K562 (cell line): ENCODE results near the gene ZNF500. TPM values are rescaled to one million over a fixed set of nuclear protein-coding genes. Genes with fewer than 3 reads are reported as not detected.

Source experiments
- FOXJ3 ChIP-seq: sonication (generic); formaldehyde crosslinking; IDR thresholded peaks from 2 replicates; pipeline ENCODE4 v1.4.0; 2020; ENCODE audit warnings: mild to moderate bottlenecking, missing genetic modification reagents
- ILF3 ChIP-seq: fragments of 450-650 bp; IDR thresholded peaks from 2 replicates; pipeline ENCODE4 v1.6.1; 2018; ENCODE audit warnings: antibody characterized with exemption, mild to moderate bottlenecking, moderate library complexity, borderline replicate concordance
- MAFG ChIP-seq: fragments of 450-650 bp; conservative IDR thresholded peaks from 2 replicates; pipeline ENCODE4 v1.6.1; 2016; ENCODE audit warnings: missing genetic modification characterization, missing compliant biosample characterization
- MEF2A ChIP-seq: IDR thresholded peaks from 2 replicates; pipeline ENCODE4 v1.6.1; 2011; ENCODE audit warnings: low read depth, mild to moderate bottlenecking, low read length, moderate library complexity; ENCODE audit not compliant: control insufficient read depth
- NCOR1 ChIP-seq: fragments of 450-650 bp; IDR thresholded peaks from 2 replicates; pipeline ENCODE4 v1.6.1; 2016; ENCODE audit warnings: mild to moderate bottlenecking, moderate library complexity
- PTRF ChIP-seq: fragments of 450-650 bp; IDR thresholded peaks from 2 replicates; pipeline ENCODE4 v1.6.1; 2016; ENCODE audit warnings: mild to moderate bottlenecking, missing genetic modification characterization, missing compliant biosample characterization
- ZNF224 ChIP-seq: sonication (generic); formaldehyde crosslinking; IDR thresholded peaks from 2 replicates; pipeline ENCODE4 v1.8.0; 2022; ENCODE audit warnings: mild to moderate bottlenecking, missing genetic modification reagents
- ZNF253 ChIP-seq: fragments of 250-450 bp; sonication (Bioruptor Pico); conservative IDR thresholded peaks from 2 replicates; pipeline ENCODE4 v1.6.1; 2021; ENCODE audit warnings: mild to moderate bottlenecking
- ZNF354B ChIP-seq: fragments of 250-450 bp; sonication (Bioruptor Pico); IDR thresholded peaks from 2 replicates; pipeline ENCODE4 v1.4.0; 2020
- polyA plus RNA-seq, 8 experiments: library from polyadenylated mRNA; depleted of rRNA in 4 of 8; stranded (reverse) in 5 of 8; unstranded in 3 of 8; fragments of >200 nt; fragmentation: Nextera tagmentation in 2 of 8; fragmentation: Illumina TruSeq in 1 of 8; extraction: Ambion mirVana in 2 of 8; extraction: Trizol in 1 of 8; gene quantifications; 2 replicates each; pipeline versions ENCODE4 v1.2.1 to v1.2.3, GENCODE V29; 2011 to 2014; ENCODE audit warnings: inconsistent platforms in 1 of 8, missing spikeins in 1 of 8
- total RNA-seq, 7 experiments: library from RNA; depleted of rRNA in 6 of 7; stranded (reverse); fragments of >200 nt in 6 of 7; fragmentation: Illumina TruSeq in 2 of 7; extraction: Trizol in 2 of 7; gene quantifications; 2 replicates each; pipeline versions ENCODE4 v1.2.1 to v1.2.3, GENCODE V29; 2011 to 2021; ENCODE audit warnings: low replicate concordance in 1 of 7
- TF ChIP-seq, protein P1 (sequence below): fragments of 200-800 bp; sonication (Bioruptor generic); IDR thresholded peaks from 2 replicates; pipeline ENCODE4 v1.6.1; 2016; ENCODE audit warnings: missing genetic modification characterization, missing compliant biosample characterization
- TF ChIP-seq, protein P2 (sequence below): sonication (generic); formaldehyde crosslinking; IDR thresholded peaks from 2 replicates; pipeline ENCODE4 v1.8.0; 2023; ENCODE audit warnings: missing genetic modification reagents, mild to moderate bottlenecking, borderline replicate concordance
- TF ChIP-seq, protein P3 (sequence below): fragments of 450-650 bp; IDR thresholded peaks from 2 replicates; pipeline ENCODE4 v1.6.1; 2016; ENCODE audit warnings: borderline replicate concordance
- TF ChIP-seq, protein P4 (sequence below): fragments of 250-450 bp; sonication (Bioruptor Pico); IDR thresholded peaks from 2 replicates; pipeline ENCODE4 v1.4.0; 2020; ENCODE audit warnings: borderline replicate concordance

ZNF500 gene
- total and polyA plus RNA-seq, 9 of the 15 experiments (the other 6 are each of a cell fraction or from before 2014, with no cell fraction given): 0.80 to 20.8 (median 5.3) TPM

DNA sequence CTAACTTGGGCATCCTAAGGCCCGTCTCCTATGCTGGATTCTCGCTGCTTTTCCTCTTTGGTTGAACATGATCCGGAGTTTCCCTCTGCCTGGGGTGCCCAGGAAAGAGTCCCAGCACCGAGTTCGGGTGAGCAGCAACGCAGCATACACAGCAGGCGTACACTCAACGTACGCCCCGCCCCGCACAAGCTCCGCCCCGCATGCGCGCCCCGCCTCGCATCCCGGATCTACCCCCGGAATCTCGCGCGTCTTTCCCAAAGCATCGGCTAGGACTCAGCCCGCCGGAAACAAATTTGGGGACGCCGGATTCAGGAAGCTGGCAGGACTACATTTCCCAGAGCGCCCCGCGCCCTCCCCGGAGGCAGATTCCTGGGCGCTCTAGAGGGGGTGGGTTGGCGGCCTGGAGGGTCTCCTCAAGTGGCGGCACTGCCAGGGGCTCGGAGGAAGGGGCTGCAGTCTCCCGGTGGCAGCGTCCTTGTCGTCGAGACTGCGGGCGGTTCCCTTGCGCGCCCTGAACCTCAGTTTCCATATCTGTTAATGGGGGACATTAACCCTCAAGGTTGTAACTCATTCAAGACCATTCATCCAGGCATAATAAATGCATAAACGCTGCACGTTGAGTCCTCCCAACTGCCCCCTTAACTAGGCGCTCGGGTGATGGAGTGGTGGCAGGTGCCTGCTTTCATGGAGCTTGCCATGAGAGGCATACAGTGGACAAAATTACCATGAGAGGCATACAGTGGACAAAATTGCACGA, 1.8 kb upstream of the ZNF500 start (continued):
- TF ChIP-seq, protein P1, sequence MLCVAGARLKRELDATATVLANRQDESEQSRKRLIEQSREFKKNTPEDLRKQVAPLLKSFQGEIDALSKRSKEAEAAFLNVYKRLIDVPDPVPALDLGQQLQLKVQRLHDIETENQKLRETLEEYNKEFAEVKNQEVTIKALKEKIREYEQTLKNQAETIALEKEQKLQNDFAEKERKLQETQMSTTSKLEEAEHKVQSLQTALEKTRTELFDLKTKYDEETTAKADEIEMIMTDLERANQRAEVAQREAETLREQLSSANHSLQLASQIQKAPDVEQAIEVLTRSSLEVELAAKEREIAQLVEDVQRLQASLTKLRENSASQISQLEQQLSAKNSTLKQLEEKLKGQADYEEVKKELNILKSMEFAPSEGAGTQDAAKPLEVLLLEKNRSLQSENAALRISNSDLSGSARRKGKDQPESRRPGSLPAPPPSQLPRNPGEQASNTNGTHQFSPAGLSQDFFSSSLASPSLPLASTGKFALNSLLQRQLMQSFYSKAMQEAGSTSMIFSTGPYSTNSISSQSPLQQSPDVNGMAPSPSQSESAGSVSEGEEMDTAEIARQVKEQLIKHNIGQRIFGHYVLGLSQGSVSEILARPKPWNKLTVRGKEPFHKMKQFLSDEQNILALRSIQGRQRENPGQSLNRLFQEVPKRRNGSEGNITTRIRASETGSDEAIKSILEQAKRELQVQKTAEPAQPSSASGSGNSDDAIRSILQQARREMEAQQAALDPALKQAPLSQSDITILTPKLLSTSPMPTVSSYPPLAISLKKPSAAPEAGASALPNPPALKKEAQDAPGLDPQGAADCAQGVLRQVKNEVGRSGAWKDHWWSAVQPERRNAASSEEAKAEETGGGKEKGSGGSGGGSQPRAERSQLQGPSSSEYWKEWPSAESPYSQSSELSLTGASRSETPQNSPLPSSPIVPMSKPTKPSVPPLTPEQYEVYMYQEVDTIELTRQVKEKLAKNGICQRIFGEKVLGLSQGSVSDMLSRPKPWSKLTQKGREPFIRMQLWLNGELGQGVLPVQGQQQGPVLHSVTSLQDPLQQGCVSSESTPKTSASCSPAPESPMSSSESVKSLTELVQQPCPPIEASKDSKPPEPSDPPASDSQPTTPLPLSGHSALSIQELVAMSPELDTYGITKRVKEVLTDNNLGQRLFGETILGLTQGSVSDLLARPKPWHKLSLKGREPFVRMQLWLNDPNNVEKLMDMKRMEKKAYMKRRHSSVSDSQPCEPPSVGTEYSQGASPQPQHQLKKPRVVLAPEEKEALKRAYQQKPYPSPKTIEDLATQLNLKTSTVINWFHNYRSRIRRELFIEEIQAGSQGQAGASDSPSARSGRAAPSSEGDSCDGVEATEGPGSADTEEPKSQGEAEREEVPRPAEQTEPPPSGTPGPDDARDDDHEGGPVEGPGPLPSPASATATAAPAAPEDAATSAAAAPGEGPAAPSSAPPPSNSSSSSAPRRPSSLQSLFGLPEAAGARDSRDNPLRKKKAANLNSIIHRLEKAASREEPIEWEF: no peak
- TF ChIP-seq FOXJ3 (CRISPR knock-in tag) (no peak), ZNF354B (CRISPR knock-in tag) (no peak), NCOR1 (no peak), PTRF (tag) (no peak), MEF2A (no peak), ZNF253 (no peak), ILF3 (no peak), ZNF224 (no peak), MAFG (no peak)
- TF ChIP-seq, protein P2, sequence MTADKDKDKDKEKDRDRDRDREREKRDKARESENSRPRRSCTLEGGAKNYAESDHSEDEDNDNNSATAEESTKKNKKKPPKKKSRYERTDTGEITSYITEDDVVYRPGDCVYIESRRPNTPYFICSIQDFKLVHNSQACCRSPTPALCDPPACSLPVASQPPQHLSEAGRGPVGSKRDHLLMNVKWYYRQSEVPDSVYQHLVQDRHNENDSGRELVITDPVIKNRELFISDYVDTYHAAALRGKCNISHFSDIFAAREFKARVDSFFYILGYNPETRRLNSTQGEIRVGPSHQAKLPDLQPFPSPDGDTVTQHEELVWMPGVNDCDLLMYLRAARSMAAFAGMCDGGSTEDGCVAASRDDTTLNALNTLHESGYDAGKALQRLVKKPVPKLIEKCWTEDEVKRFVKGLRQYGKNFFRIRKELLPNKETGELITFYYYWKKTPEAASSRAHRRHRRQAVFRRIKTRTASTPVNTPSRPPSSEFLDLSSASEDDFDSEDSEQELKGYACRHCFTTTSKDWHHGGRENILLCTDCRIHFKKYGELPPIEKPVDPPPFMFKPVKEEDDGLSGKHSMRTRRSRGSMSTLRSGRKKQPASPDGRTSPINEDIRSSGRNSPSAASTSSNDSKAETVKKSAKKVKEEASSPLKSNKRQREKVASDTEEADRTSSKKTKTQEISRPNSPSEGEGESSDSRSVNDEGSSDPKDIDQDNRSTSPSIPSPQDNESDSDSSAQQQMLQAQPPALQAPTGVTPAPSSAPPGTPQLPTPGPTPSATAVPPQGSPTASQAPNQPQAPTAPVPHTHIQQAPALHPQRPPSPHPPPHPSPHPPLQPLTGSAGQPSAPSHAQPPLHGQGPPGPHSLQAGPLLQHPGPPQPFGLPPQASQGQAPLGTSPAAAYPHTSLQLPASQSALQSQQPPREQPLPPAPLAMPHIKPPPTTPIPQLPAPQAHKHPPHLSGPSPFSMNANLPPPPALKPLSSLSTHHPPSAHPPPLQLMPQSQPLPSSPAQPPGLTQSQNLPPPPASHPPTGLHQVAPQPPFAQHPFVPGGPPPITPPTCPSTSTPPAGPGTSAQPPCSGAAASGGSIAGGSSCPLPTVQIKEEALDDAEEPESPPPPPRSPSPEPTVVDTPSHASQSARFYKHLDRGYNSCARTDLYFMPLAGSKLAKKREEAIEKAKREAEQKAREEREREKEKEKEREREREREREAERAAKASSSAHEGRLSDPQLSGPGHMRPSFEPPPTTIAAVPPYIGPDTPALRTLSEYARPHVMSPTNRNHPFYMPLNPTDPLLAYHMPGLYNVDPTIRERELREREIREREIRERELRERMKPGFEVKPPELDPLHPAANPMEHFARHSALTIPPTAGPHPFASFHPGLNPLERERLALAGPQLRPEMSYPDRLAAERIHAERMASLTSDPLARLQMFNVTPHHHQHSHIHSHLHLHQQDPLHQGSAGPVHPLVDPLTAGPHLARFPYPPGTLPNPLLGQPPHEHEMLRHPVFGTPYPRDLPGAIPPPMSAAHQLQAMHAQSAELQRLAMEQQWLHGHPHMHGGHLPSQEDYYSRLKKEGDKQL (CRISPR knock-in tag): no peak
- TF ChIP-seq, protein P3, sequence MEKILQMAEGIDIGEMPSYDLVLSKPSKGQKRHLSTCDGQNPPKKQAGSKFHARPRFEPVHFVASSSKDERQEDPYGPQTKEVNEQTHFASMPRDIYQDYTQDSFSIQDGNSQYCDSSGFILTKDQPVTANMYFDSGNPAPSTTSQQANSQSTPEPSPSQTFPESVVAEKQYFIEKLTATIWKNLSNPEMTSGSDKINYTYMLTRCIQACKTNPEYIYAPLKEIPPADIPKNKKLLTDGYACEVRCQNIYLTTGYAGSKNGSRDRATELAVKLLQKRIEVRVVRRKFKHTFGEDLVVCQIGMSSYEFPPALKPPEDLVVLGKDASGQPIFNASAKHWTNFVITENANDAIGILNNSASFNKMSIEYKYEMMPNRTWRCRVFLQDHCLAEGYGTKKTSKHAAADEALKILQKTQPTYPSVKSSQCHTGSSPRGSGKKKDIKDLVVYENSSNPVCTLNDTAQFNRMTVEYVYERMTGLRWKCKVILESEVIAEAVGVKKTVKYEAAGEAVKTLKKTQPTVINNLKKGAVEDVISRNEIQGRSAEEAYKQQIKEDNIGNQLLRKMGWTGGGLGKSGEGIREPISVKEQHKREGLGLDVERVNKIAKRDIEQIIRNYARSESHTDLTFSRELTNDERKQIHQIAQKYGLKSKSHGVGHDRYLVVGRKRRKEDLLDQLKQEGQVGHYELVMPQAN: peak; percentile 14; the same call in 1 of the 2 replicates
- TF ChIP-seq, protein P4, sequence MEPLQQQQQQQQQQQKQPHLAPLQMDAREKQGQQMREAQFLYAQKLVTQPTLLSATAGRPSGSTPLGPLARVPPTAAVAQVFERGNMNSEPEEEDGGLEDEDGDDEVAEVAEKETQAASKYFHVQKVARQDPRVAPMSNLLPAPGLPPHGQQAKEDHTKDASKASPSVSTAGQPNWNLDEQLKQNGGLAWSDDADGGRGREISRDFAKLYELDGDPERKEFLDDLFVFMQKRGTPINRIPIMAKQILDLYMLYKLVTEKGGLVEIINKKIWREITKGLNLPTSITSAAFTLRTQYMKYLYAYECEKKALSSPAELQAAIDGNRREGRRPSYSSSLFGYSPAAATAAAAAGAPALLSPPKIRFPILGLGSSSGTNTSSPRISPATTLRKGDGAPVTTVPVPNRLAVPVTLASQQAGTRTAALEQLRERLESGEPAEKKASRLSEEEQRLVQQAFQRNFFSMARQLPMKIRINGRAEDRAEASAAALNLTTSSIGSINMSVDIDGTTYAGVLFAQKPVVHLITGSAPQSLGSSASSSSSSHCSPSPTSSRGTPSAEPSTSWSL: no peak
